Cardiac fibroblast (primary cell): ENCODE data around the gene NRG3.

Experiments
- DNase-seq, 2 donors: peaks; one replicate each; pipeline versions ENCODE4 v3.0.0 to v3.0.0-alpha.2; 2010; ENCODE audit warnings: low read depth in 2 of 2
- H3K4me3 ChIP-seq, 2 donors: replicated peaks in 1 of 2; 1 replicate in 1 of 2; 2 replicates in 1 of 2; pipeline ENCODE4 v1.5.1; 2011; ENCODE audit warnings: low read depth in 2 of 2, low read length in 2 of 2, mild to moderate bottlenecking in 2 of 2, moderate library complexity in 1 of 2
- TF ChIP-seq, protein P1 (sequence below): IDR thresholded peaks from one replicate; pipeline ENCODE4 v1.5.1; 2011; ENCODE audit warnings: low read depth, mild to moderate bottlenecking, low read length, inconsistent platforms

The NRG3 gene

GRCh38 chr10:82498976-82499375, 624.0 kb downstream of the NRG3 start:
- TF ChIP-seq, protein P1, sequence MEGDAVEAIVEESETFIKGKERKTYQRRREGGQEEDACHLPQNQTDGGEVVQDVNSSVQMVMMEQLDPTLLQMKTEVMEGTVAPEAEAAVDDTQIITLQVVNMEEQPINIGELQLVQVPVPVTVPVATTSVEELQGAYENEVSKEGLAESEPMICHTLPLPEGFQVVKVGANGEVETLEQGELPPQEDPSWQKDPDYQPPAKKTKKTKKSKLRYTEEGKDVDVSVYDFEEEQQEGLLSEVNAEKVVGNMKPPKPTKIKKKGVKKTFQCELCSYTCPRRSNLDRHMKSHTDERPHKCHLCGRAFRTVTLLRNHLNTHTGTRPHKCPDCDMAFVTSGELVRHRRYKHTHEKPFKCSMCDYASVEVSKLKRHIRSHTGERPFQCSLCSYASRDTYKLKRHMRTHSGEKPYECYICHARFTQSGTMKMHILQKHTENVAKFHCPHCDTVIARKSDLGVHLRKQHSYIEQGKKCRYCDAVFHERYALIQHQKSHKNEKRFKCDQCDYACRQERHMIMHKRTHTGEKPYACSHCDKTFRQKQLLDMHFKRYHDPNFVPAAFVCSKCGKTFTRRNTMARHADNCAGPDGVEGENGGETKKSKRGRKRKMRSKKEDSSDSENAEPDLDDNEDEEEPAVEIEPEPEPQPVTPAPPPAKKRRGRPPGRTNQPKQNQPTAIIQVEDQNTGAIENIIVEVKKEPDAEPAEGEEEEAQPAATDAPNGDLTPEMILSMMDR, result no peak
- H3K4me3 ChIP-seq, result no peak overlapping the region
- no peak for DNase-seq

- TF ChIP-seq, protein P1, result no peak
- DNase-seq, result no peak
- H3K4me3 ChIP-seq, result no peak overlapping the region
Observed at GRCh38 chr10:82505009-82505408, 630.0 kb downstream of the NRG3 start.

GRCh38 chr10:82506680-82507376, 631.8 kb downstream of the NRG3 start:
- TF ChIP-seq, protein P1, result no peak
- no peak overlapping the region for H3K4me3 ChIP-seq
- no peak for DNase-seq

- peak in 1 of 2 donors; percentile 3 for DNase-seq
- no peak overlapping the region for H3K4me3 ChIP-seq
- TF ChIP-seq, protein P1, result no peak
Observed at GRCh38 chr10:82515256-82515655, 640.3 kb downstream of the NRG3 start.

DNA sequence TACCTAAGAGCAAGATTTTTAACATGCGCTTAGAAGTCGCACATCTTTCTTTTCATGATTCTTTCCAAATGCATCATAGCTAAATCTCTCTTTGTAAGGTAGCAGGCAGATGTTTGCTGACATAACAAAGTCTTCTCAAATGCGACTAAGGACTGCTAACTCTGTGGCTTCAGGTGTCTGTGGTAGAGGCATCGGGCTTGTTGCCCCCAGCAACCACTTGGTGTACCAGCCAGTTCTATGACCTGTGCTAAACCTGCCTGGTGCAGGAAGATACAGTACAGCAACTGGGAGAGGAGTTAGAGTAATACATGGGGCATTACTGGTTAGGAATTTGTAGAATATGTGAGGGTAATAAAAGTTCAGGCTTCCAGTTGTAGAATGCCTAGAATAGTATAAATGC, 654.1 kb downstream of the NRG3 start:
- TF ChIP-seq, protein P1, result no peak
- no peak for DNase-seq
- H3K4me3 ChIP-seq, result no peak overlapping the region

DNA sequence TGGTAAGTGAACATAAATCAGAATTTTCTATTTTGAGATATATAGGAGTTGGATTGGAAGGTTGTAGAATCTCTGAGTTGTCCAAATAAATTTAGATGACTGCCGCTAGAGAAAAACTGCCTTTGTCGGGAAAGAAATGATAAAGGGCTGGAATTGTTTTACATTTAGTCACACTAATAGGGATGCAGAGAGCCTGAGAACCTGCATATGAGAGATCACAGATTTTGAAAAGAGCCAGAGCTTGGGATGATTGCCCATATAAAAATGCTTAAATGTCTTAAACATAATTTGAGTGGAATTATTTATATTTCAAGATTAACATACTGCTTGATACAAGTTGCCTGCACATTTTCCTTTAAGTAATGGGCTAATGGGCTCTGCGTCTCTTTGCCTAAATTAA, 660.5 kb downstream of the NRG3 start:
- DNase-seq, result no peak
- no peak overlapping the region for H3K4me3 ChIP-seq
- TF ChIP-seq, protein P1, result no peak

DNA sequence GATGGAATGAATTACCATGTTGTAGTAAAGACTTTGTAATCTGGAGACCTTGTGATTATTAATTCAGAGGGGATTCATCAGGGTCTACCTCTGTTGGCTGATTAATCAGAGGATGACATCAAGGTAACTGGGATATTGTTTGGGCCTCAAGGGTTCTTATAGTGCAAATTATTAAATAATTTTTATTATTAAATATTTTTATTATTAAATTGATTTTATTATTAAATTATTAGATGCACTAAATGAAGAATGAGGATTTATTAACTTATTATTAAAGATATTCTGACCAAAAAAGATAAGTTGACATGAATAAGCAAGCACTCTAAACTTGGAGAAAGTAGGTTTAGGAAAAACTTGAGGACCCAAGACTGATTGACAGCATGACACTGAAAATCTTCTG, 661.7 kb downstream of the NRG3 start:
- no peak overlapping the region for H3K4me3 ChIP-seq
- TF ChIP-seq, protein P1, result no peak
- no peak for DNase-seq
